ENCODE results near the gene NOXO1. TPM values are rescaled to one million over a fixed set of nuclear protein-coding genes. Genes with fewer than 3 reads are reported as not detected.

NOXO1 gene
- total RNA-seq, 1 donor, result 0.43 TPM

DNA sequence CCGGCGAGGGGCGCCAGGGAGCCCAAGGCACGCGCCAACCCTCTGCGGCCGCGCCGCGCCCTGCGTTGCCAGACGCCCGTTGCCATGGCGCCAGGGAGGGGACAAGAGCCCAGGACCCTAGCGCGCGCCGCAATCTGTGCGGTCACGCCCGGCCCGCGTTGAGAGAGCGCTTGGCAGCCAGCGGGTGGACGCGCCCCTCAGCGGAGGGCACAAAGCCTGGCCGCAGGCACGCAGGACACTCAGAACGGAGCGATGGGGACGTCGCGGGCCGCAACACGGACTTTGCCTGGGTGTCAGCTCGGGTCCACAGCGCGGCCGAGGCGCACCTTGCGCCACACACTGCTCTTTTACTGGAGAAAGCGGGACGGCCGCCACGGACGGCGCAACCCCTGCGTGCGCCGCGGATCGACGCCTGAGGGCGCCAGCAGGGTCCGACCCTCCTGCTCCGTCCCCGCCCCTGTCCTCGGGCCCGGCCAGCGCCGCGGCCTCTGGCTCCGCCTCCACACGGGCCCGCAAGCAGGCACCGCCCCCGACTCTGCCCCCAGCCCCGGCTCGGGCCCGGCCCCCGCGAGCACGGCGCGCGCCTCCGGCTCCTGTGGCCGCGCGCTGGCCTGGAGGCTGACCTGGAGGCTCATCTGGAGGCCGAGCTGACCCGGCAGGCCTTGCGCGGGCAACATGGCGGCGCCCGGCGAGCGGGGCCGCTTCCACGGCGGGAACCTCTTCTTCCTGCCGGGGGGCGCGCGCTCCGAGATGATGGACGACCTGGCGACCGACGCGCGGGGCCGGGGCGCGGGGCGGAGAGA lies 2.5 kb upstream of the NOXO1 start, which contains the start of gene GFER:
GFER (plus strand) TSS at position 650 of the 803 bp plus-strand sequence; CDS start at position 676, 26 bp downstream.
- TF ChIP-seq, protein P1, sequence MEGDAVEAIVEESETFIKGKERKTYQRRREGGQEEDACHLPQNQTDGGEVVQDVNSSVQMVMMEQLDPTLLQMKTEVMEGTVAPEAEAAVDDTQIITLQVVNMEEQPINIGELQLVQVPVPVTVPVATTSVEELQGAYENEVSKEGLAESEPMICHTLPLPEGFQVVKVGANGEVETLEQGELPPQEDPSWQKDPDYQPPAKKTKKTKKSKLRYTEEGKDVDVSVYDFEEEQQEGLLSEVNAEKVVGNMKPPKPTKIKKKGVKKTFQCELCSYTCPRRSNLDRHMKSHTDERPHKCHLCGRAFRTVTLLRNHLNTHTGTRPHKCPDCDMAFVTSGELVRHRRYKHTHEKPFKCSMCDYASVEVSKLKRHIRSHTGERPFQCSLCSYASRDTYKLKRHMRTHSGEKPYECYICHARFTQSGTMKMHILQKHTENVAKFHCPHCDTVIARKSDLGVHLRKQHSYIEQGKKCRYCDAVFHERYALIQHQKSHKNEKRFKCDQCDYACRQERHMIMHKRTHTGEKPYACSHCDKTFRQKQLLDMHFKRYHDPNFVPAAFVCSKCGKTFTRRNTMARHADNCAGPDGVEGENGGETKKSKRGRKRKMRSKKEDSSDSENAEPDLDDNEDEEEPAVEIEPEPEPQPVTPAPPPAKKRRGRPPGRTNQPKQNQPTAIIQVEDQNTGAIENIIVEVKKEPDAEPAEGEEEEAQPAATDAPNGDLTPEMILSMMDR (IDR thresholded peaks at IDR 0.05; ENCODE audit: insufficient read depth, low read depth, low read length), result peak; percentile 31
- peak within 1 kb of the TSS; percentile 75 for H3K4me3 ChIP-seq (ENCODE audit: low read depth, low read length)
- DNase-seq (ENCODE audit: low read depth), result peak; percentile 96

DNA sequence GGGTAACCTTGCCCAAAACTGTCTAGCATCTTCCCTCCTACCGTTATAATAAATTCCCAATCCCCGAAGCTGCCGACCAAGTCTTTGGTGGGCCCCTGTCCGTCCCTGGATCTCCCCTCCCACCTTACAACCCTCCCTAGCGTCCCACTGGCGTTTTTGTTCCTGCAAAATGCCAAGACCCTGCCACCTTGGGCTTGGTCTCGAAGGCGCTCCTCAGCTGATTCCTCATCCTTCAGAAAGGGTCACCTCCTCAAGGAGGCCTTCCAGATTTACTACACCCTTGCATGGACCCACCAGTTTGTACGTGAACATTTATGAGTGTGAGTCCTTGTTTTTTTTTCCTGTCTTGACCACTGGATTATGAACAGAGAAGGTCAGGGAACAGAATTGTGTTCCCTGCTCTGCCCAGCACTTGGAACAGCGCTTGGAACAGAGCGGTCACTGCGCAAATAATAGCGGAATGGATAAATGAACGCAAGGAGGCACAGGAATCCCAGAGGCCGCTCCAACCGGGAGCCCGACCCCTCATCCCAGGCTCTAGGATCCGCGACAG lies 1.8 kb upstream of the NOXO1 start:
- TF ChIP-seq, protein P1 (IDR thresholded peaks at IDR 0.05; ENCODE audit: insufficient read depth, low read depth, low read length), result peak; percentile 40
- H3K4me3 ChIP-seq (ENCODE audit: low read depth, low read length), result peak overlapping the region; percentile 65
- no peak for DNase-seq (ENCODE audit: low read depth)

DNA sequence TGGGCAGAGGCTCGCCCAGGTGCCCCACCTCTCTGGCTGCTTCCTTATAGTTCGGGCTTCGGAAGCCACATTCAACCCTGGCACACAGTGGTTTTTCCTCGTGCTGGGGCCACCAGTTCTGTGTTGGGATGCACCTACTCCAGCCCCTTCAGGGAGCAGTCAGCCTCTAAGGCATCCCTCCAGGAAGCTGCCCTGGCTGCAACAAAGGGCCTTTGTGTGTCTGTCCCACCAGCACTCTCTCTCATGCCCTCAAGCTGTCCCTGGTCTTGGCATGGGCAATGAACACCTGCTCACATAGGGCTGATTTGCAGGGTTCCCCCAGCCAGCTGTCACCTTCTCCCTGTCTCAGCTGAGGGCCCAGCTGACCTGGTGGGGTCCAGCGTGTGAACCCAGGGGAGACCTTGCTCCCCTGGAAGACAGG lies 754 bp upstream of the NOXO1 start:
- no peak for DNase-seq (ENCODE audit: low read depth)
- TF ChIP-seq, protein P1 (IDR thresholded peaks at IDR 0.05; ENCODE audit: insufficient read depth, low read depth, low read length), result no peak
- no peak overlapping the region for H3K4me3 ChIP-seq (ENCODE audit: low read depth, low read length)

DNA sequence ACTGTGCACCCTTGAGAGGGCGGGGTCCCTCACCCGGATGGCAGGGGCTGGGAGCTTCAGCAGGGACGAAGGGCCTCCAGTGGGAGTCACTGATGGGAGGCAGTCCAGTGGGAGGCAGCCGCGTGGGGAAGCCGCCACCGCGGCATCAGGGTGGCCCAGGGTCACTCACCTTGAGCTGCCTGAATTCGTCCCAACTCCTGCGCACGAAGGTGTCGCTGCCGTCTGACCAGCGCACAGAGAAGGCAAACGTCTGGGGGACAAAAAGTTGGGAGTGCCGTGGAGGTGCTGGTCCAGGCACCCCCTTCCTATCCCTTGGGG lies 540 bp downstream of the NOXO1 start:
- no peak for DNase-seq (ENCODE audit: low read depth)
- H3K4me3 ChIP-seq (ENCODE audit: low read depth, low read length), result no peak overlapping the region
- TF ChIP-seq, protein P1 (IDR thresholded peaks at IDR 0.05; ENCODE audit: insufficient read depth, low read depth, low read length), result no peak

DNA sequence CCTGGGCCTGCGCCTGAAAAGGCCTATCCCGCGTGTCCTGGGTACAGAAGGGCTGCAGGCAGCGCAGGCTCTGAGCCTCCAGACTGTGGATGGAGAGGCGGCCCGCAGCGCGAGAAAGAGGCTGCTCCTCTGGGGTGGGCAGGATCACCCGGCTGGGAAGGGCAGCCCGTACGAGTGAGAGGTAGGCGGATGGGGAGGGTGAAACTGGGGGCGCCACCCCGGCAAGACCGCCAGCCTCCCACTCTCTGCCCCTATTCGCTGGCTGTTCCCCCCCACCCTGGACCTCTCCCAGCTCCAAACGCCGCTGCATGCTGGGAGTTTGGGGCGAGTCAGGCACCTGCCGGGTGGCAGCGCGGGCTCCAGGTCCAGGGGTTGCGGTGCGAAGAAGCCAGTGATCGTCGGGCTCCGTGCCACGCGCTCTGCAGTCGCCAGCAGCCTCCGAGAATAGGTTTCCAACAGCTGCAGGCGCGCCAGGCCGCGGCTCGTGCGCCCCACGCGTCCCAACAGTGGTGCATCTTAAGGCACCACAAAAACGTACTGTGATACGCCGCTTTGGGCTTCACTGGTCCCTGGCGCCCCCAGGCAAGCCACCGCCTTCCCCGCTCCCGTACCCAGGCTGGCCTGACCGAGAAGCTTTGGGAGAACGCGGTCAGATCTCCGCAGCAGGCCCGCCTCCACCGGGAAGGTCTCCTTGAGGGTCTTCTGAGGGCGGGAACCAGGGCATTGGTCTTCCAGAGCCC lies 1.1 kb downstream of the NOXO1 start:
- DNase-seq (ENCODE audit: low read depth), result no peak
- H3K4me3 ChIP-seq (ENCODE audit: low read depth, low read length), result no peak overlapping the region
- TF ChIP-seq, protein P1 (IDR thresholded peaks at IDR 0.05; ENCODE audit: insufficient read depth, low read depth, low read length), result no peak

DNA sequence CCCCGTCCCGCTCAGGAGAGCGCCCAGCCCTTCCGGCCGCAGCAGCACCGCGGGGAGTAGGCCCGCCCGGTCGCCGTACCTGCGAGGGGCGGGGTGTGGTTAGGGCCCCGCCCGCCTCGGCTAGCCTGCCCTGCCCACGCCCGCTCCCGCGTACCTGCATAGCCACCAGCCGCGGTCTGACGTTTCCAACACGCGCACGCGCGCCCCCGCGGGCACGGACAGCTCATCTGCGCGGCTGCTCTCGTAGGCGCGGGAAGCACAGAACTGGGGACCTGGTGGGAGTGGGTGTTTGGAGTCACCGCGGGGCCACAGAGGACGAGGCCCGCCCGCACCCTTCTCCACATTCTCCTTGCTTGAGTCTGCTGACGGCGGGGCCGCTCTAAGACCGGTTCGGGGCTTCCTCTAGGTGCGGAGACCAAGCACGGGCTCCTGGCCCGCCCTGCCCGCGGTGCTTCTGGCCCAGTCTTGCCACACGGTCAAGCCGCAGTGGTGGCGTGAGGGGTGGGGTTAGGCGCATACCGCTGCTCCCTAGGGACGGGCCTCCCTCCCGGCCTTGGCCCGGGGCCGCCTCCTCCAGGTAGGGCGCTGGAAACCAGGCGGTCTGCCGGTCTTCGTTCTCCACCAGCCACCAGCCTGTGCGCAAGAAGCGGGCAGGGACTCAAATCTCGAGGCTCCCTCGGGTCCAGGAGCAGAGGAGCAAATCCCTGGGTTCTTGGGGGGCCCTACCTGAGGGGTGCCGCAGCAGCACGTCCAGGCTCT lies 1.8 kb downstream of the NOXO1 start:
- no peak overlapping the region for H3K4me3 ChIP-seq (ENCODE audit: low read depth, low read length)
- TF ChIP-seq, protein P1 (IDR thresholded peaks at IDR 0.05; ENCODE audit: insufficient read depth, low read depth, low read length), result no peak
- DNase-seq (ENCODE audit: low read depth), result no peak

Data from fibroblast of villous mesenchyme (primary cell).